K562 (cell line): ENCODE results near the gene CLEC4E. TPM values are rescaled to one million over a fixed set of nuclear protein-coding genes. Genes with fewer than 3 reads are reported as not detected.

Experiments
- CHD1 ChIP-seq: fragments of 200-600 bp; sonication (generic); IDR thresholded peaks from one replicate; pipeline ENCODE4 v1.6.1; 2012; ENCODE audit warnings: mild to moderate bottlenecking, moderate library complexity, low read length, inconsistent platforms
- DPF2 ChIP-seq: fragments of 450-650 bp; IDR thresholded peaks from 2 replicates; pipeline ENCODE4 v1.6.1; 2016
- ELF2 ChIP-seq: fragments of 250-450 bp; sonication (Bioruptor Pico); IDR thresholded peaks from 2 replicates; pipeline ENCODE4 v1.5.0; 2021; ENCODE audit warnings: mild to moderate bottlenecking
- HIVEP1 ChIP-seq: fragments of 250-450 bp; sonication (Bioruptor Pico); IDR thresholded peaks from 2 replicates; pipeline ENCODE4 v1.4.0; 2020; ENCODE audit warnings: mild to moderate bottlenecking
- JUND ChIP-seq, 2 experiments: IDR thresholded peaks; 2 replicates in 1 of 2; 3 replicates in 1 of 2; pipeline ENCODE4 v1.6.1; 2011; ENCODE audit warnings: borderline replicate concordance in 2 of 2, low read depth in 2 of 2, low read length in 2 of 2, improper control_type of control experiment in 1 of 2, missing biosample characterization in 1 of 2, missing genetic modification characterization in 1 of 2, missing genetic modification reagents in 1 of 2
- KDM2B ChIP-seq: fragments of 250-450 bp; sonication (Bioruptor Pico); IDR thresholded peaks from 2 replicates; pipeline ENCODE4 v1.8.0; 2021; ENCODE audit warnings: mild to moderate bottlenecking, moderate library complexity
- MAFG ChIP-seq: fragments of 450-650 bp; conservative IDR thresholded peaks from 2 replicates; pipeline ENCODE4 v1.6.1; 2016; ENCODE audit warnings: missing genetic modification characterization, missing compliant biosample characterization
- NCOA2 ChIP-seq, 2 experiments: fragments of 450-650 bp; IDR thresholded peaks; 2 replicates each; pipeline ENCODE4 v1.6.1; 2018; ENCODE audit warnings: mild to moderate bottlenecking in 2 of 2, moderate library complexity in 1 of 2; ENCODE audit not compliant: partially characterized antibody in 2 of 2
- NFYB ChIP-seq: IDR thresholded peaks from 2 replicates; pipeline ENCODE4 v1.6.1; 2011; ENCODE audit warnings: mild to moderate bottlenecking, moderate library complexity; ENCODE audit not compliant: insufficient read length; ENCODE audit errors: extremely low read depth
- NR2C1 ChIP-seq, 2 experiments: fragments of 450-650 bp; IDR thresholded peaks; 2 replicates each; pipeline ENCODE4 v1.6.1; 2017; ENCODE audit warnings: mild to moderate bottlenecking in 2 of 2, antibody characterized with exemption in 1 of 2, inconsistent platforms in 1 of 2, missing compliant biosample characterization in 1 of 2, missing genetic modification characterization in 1 of 2
- NUFIP1 ChIP-seq: fragments of 450-650 bp; IDR thresholded peaks from 2 replicates; pipeline ENCODE4 v1.6.1; 2018; ENCODE audit not compliant: partially characterized antibody
- SRF ChIP-seq, 2 experiments: fragments of 250-450, 450-650 bp in 1 of 2; sonication (Bioruptor Pico) in 1 of 2; sonication (generic) in 1 of 2; formaldehyde crosslinking; IDR thresholded peaks; 2 replicates each; pipeline versions ENCODE4 v1.5.0 to v1.5.1; 2020 to 2022; ENCODE audit warnings: mild to moderate bottlenecking in 1 of 2, missing genetic modification reagents in 1 of 2
- TEAD4 ChIP-seq, 2 experiments: sonication (generic) in 1 of 2; formaldehyde crosslinking in 1 of 2; IDR thresholded peaks; 2 replicates each; pipeline versions ENCODE4 v1.6.1 to v1.8.0; 2012 to 2022; ENCODE audit warnings: borderline replicate concordance in 1 of 2, inconsistent platforms in 1 of 2, low read length in 1 of 2, mild to moderate bottlenecking in 1 of 2, missing genetic modification reagents in 1 of 2
- ZNF121 ChIP-seq: sonication (generic); formaldehyde crosslinking; conservative IDR thresholded peaks from 2 replicates; pipeline ENCODE4 v1.8.0; 2022; ENCODE audit warnings: missing genetic modification reagents
- ZNF175 ChIP-seq: fragments of 200-800 bp; sonication (Bioruptor generic); IDR thresholded peaks from 2 replicates; pipeline ENCODE4 v1.6.1; 2016; ENCODE audit warnings: low read depth, mild to moderate bottlenecking, missing genetic modification characterization, missing compliant biosample characterization
- ZNF316 ChIP-seq: fragments of 450-650 bp; IDR thresholded peaks from 2 replicates; pipeline ENCODE4 v1.6.1; 2016
- ZNF584 ChIP-seq: fragments of 200-800 bp; sonication (Bioruptor generic); IDR thresholded peaks from 2 replicates; pipeline ENCODE4 v1.6.1; 2016; ENCODE audit warnings: low read depth, mild to moderate bottlenecking, missing genetic modification characterization, missing compliant biosample characterization
- ZNF79 ChIP-seq: fragments of 250-450 bp; sonication (Bioruptor Pico); IDR thresholded peaks from 2 replicates; pipeline ENCODE4 v1.4.0; 2020; ENCODE audit warnings: low read depth, mild to moderate bottlenecking, moderate library complexity
- ZZZ3 ChIP-seq: fragments of 450-650 bp; IDR thresholded peaks from 2 replicates; pipeline ENCODE4 v1.6.1; 2016; ENCODE audit warnings: antibody characterized with exemption, mild to moderate bottlenecking, moderate library complexity
- polyA plus RNA-seq, 8 experiments: library from polyadenylated mRNA; depleted of rRNA in 4 of 8; stranded (reverse) in 5 of 8; unstranded in 3 of 8; fragments of >200 nt; fragmentation: Nextera tagmentation in 2 of 8; fragmentation: Illumina TruSeq in 1 of 8; extraction: Ambion mirVana in 2 of 8; extraction: Trizol in 1 of 8; gene quantifications; 2 replicates each; pipeline versions ENCODE4 v1.2.1 to v1.2.3, GENCODE V29; 2011 to 2014; ENCODE audit warnings: inconsistent platforms in 1 of 8, missing spikeins in 1 of 8
- total RNA-seq, 7 experiments: library from RNA; depleted of rRNA in 6 of 7; stranded (reverse); fragments of >200 nt in 6 of 7; fragmentation: Illumina TruSeq in 2 of 7; extraction: Trizol in 2 of 7; gene quantifications; 2 replicates each; pipeline versions ENCODE4 v1.2.1 to v1.2.3, GENCODE V29; 2011 to 2021; ENCODE audit warnings: low replicate concordance in 1 of 7
- TF ChIP-seq, protein P1 (sequence below), 2 experiments: fragments of 450-650 bp in 1 of 2; sonication (generic) in 1 of 2; formaldehyde crosslinking in 1 of 2; IDR thresholded peaks in 1 of 2; conservative IDR thresholded peaks in 1 of 2; 2 replicates each; pipeline versions ENCODE4 v1.6.1 to v1.8.1; 2016 to 2023; ENCODE audit warnings: mild to moderate bottlenecking in 2 of 2, moderate library complexity in 2 of 2, inconsistent platforms in 1 of 2, missing genetic modification reagents in 1 of 2
- TF ChIP-seq, protein P2 (sequence below): sonication (generic); formaldehyde crosslinking; IDR thresholded peaks from 2 replicates; pipeline ENCODE4 v1.8.0; 2022; ENCODE audit warnings: mild to moderate bottlenecking, missing genetic modification reagents
- TF ChIP-seq, protein P3 (sequence below): fragments of 450-650 bp; formaldehyde crosslinking; IDR thresholded peaks from 2 replicates; pipeline ENCODE4 v1.4.0; 2022; ENCODE audit warnings: missing genetic modification characterization
- TF ChIP-seq, protein P4 (sequence below): sonication (generic); formaldehyde crosslinking; IDR thresholded peaks from 2 replicates; pipeline ENCODE4 v1.8.1; 2023; ENCODE audit warnings: mild to moderate bottlenecking, missing genetic modification reagents

Gene CLEC4E
- total and polyA plus RNA-seq, 9 of the 15 experiments (the other 6 are each of a cell fraction or from before 2014, with no cell fraction given), result not detected

DNA sequence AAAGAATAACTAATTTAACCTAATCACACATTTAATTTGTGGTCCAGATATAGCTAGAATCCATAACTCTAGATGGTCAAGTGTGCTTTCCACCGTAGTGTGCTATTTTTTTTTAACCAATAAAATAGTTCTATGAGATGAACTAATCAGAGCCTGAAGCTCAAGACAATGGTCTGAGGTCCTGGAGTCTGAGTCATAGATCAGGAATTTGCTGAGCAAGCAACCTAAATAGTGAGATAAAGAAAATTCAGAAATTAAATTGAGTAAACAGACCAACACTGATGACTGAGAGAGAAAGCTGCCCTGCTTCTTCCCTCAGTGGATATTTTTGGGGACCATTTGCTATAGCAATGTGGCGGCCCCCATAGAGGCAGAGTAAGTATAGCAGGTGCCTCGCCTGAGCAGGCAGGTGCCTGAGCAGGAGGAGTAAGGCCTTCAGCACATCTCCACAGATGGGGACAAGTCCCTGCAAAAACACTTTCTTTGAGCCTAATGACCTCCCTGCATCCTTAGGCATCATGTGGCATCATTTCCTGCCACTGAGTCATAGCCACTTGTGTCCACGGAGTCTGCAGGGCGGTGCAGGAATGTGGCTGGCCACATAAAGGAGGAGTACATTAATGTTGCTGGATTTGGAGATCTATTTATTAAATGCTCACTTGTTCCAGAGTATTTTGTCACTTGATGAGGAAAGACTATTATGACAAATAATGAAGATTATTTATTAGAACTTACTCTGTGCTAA, 13.9 kb upstream of the CLEC4E start (continued):
- TF ChIP-seq, protein P1, sequence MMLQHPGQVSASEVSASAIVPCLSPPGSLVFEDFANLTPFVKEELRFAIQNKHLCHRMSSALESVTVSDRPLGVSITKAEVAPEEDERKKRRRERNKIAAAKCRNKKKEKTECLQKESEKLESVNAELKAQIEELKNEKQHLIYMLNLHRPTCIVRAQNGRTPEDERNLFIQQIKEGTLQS (IDR thresholded peaks at IDR 0.05), result peak; percentile 9; the same call in 1 of the 2 replicates
- TF ChIP-seq, protein P1 (CRISPR knock-in tag; conservative IDR thresholded peaks at IDR 0.05), result no peak
- TF ChIP-seq ZNF79 (CRISPR knock-in tag), result no peak
- TF ChIP-seq JUND (IDR thresholded peaks at IDR 0.05; ENCODE audit: borderline replicate concordance, low read depth, low read length), result peak; percentile 19; the same call in 1 of the 2 replicates
- no peak for TF ChIP-seq JUND (tag; IDR thresholded peaks at IDR 0.05; ENCODE audit: borderline replicate concordance, low read depth, low read length)
- peak; percentile 53; the same call in 1 of the 2 replicates for TF ChIP-seq MAFG (tag)
- TF ChIP-seq NFYB, result no peak
- TF ChIP-seq, protein P2, sequence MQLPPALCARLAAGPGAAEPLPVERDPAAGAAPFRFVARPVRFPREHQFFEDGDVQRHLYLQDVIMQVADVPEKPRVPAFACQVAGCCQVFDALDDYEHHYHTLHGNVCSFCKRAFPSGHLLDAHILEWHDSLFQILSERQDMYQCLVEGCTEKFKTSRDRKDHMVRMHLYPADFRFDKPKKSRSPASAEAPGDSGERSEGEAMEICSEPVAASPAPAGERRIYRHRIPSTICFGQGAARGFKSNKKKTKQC, result no peak
- TF ChIP-seq CHD1, result no peak
- TF ChIP-seq, protein P3, sequence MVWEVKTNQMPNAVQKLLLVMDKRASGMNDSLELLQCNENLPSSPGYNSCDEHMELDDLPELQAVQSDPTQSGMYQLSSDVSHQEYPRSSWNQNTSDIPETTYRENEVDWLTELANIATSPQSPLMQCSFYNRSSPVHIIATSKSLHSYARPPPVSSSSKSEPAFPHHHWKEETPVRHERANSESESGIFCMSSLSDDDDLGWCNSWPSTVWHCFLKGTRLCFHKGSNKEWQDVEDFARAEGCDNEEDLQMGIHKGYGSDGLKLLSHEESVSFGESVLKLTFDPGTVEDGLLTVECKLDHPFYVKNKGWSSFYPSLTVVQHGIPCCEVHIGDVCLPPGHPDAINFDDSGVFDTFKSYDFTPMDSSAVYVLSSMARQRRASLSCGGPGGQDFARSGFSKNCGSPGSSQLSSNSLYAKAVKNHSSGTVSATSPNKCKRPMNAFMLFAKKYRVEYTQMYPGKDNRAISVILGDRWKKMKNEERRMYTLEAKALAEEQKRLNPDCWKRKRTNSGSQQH (CRISPR knock-in tag), result no peak
- no peak for TF ChIP-seq HIVEP1 (CRISPR knock-in tag)
- TF ChIP-seq NR2C1 (IDR thresholded peaks at IDR 0.05), result no peak
- no peak for TF ChIP-seq NR2C1 (tag; IDR thresholded peaks at IDR 0.05)
- no peak for TF ChIP-seq TEAD4 (IDR thresholded peaks at IDR 0.05; ENCODE audit: low read length)
- no peak for TF ChIP-seq TEAD4 (CRISPR knock-in tag; IDR thresholded peaks at IDR 0.05; ENCODE audit: borderline replicate concordance)
- TF ChIP-seq NCOA2 (IDR thresholded peaks at IDR 0.05; ENCODE audit: partially characterized antibody in 2 of 2), result no peak
- TF ChIP-seq, protein P4, sequence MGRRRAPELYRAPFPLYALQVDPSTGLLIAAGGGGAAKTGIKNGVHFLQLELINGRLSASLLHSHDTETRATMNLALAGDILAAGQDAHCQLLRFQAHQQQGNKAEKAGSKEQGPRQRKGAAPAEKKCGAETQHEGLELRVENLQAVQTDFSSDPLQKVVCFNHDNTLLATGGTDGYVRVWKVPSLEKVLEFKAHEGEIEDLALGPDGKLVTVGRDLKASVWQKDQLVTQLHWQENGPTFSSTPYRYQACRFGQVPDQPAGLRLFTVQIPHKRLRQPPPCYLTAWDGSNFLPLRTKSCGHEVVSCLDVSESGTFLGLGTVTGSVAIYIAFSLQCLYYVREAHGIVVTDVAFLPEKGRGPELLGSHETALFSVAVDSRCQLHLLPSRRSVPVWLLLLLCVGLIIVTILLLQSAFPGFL (CRISPR knock-in tag), result no peak
- no peak for TF ChIP-seq ZNF175 (CRISPR knock-in tag)
- TF ChIP-seq NUFIP1, result no peak
- TF ChIP-seq SRF (CRISPR knock-in tag; IDR thresholded peaks at IDR 0.05), result no peak
- no peak for TF ChIP-seq ELF2 (CRISPR knock-in tag)
- no peak for TF ChIP-seq DPF2
- no peak for TF ChIP-seq ZZZ3
- TF ChIP-seq ZNF316, result peak; percentile 74
- TF ChIP-seq ZNF584, result no peak
- TF ChIP-seq KDM2B (CRISPR knock-in tag), result no peak
- TF ChIP-seq ZNF121 (CRISPR knock-in tag), result no peak
